Measurements from ENCODE around the gene TSPEAR. TPM values are rescaled to one million over a fixed set of nuclear protein-coding genes. Genes with fewer than 3 reads are reported as not detected.
"Not testable (repeated sequence)": the region's sequence is repeated elsewhere in the genome, so short reads cannot be mapped to it uniquely, and the experiment has no call there.

TSPEAR gene
- polyA plus RNA-seq, 1 of the 3 experiments (the other 2 are of a cell fraction), result 0.08 TPM

- TF ChIP-seq, protein P1, sequence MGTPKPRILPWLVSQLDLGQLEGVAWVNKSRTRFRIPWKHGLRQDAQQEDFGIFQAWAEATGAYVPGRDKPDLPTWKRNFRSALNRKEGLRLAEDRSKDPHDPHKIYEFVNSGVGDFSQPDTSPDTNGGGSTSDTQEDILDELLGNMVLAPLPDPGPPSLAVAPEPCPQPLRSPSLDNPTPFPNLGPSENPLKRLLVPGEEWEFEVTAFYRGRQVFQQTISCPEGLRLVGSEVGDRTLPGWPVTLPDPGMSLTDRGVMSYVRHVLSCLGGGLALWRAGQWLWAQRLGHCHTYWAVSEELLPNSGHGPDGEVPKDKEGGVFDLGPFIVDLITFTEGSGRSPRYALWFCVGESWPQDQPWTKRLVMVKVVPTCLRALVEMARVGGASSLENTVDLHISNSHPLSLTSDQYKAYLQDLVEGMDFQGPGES (IDR thresholded peaks at IDR 0.05; ENCODE audit: low read depth, low read length), result no peak
- TF ChIP-seq TEAD4 (IDR thresholded peaks at IDR 0.05; ENCODE audit: borderline replicate concordance, insufficient read depth), result no peak
- no peak for TF ChIP-seq EZH2phosphoT487 (IDR thresholded peaks at IDR 0.05; ENCODE audit: borderline replicate concordance, low read depth)
These were observed 46.7 kb downstream of the TSPEAR start (continued) for GRCh38 chr21:44664691-44665090.

GRCh38 chr21:44661567-44661966 is 49.8 kb downstream of the TSPEAR start:
- H3K4me3 ChIP-seq (ENCODE audit: low read depth in 2 of 2, low read length in 1 of 2); H3K36me3 ChIP-seq (replicated peaks in 1 of 2; ENCODE audit: control insufficient read depth in 1 of 2, insufficient read depth in 2 of 2, low read length in 1 of 2); H2AFZ ChIP-seq (ENCODE audit: low read depth); H3K9me3 ChIP-seq; DNase-seq; H4K20me1 ChIP-seq (ENCODE audit: insufficient read depth); H3K4me2 ChIP-seq; POLR2A ChIA-PET; H3K9me2 ChIP-seq; H3K27me3 ChIP-seq (ENCODE audit: insufficient read depth); H3F3A ChIP-seq (replicated peaks; ENCODE audit: insufficient read depth); H3K27ac ChIP-seq (ENCODE audit: low read depth in 2 of 2, low read length in 1 of 2); H3K9ac ChIP-seq; H3K4me1 ChIP-seq (ENCODE audit: control insufficient read depth in 1 of 2, insufficient read depth in 2 of 2, low read depth in 1 of 2, low read length in 1 of 2); H3K79me2 ChIP-seq (ENCODE audit: insufficient read depth): not testable (repeated sequence)
- CTCF ChIA-PET, result interaction anchor here (0.6 kb wide), 1 partner anchor 72 kb away, joined by 3 read pairs; no protein-coding TSS in a partner anchor
- WGBS (ENCODE audit: low lambda C conversion rate), result 13% methylated on average over 7 of the region's 7 CpGs

DNA sequence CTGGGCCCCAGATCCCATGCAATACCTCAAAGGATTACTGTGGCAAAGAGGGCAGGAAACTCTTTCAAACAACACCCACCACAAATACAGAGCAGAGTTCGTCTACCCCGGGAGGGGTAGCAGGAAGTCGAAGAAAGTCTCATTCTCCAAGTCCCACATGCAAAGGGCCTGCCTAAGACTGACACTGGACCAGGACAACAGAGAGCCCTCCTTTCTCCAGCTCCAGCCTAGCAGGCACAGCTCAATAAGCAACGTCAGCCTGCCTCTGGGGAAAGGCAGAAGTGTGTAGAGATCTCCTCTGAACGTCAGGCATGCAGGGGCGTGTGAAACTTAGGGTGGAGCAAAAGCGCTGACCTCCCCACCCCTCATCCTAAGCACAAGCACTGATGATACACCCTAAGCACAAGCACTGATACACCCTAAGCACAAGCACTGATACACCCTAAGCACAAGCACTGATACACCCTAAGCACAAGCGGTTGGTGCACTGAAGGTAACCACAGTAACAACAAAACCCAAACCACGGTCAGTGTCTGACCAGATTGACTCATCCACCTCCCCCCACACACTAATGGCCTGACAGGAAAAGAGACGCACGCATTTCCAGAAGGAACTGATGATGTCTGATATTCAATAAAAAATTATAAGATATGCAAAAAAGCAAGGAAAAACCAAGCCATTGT is 52.3 kb downstream of the TSPEAR start:
- CTCF ChIA-PET, result no interaction called here
- Histone ChIP-seq H3K27ac (ENCODE audit: low read depth in 2 of 2, low read length in 1 of 2) (no peak overlapping the region), H3F3A (replicated peaks; ENCODE audit: insufficient read depth) (no peaks in the 10 kb centered on the region), H3K4me2 (no peak overlapping the region), H3K27me3 (ENCODE audit: insufficient read depth) (peaks cover 5% of the 10 kb centered on the region; the same call in 1 of the 2 replicates), H3K9me3 (no peaks in the 10 kb centered on the region), H3K9ac (no peak overlapping the region), H4K20me1 (ENCODE audit: insufficient read depth) (no peaks in the 10 kb centered on the region), H3K4me1 (ENCODE audit: control insufficient read depth in 1 of 2, insufficient read depth in 2 of 2, low read depth in 1 of 2, low read length in 1 of 2) (no peaks in the 10 kb centered on the region), H3K4me3 (ENCODE audit: low read depth in 2 of 2, low read length in 1 of 2) (no peak overlapping the region), H3K9me2 (0 out of 2 replicates have a peak, but pooled peaks cover 4% of the 10 kb centered on the region), H3K36me3 (replicated peaks in 1 of 2; ENCODE audit: control insufficient read depth in 1 of 2, insufficient read depth in 2 of 2, low read length in 1 of 2) (no peaks in the 10 kb centered on the region), H2AFZ (ENCODE audit: low read depth) (no peak overlapping the region), H3K79me2 (ENCODE audit: insufficient read depth) (no peaks in the 10 kb centered on the region)
- DNase-seq, result no peak
- POLR2A ChIA-PET, result no interaction called here
- 8% methylated on average over 11 of the region's 11 CpGs for WGBS (ENCODE audit: low lambda C conversion rate)
- no peak for TF ChIP-seq NFIC (IDR thresholded peaks at IDR 0.05; ENCODE audit: borderline replicate concordance)
- TF ChIP-seq, protein P2, sequence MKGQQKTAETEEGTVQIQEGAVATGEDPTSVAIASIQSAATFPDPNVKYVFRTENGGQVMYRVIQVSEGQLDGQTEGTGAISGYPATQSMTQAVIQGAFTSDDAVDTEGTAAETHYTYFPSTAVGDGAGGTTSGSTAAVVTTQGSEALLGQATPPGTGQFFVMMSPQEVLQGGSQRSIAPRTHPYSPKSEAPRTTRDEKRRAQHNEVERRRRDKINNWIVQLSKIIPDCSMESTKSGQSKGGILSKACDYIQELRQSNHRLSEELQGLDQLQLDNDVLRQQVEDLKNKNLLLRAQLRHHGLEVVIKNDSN (IDR thresholded peaks at IDR 0.05; ENCODE audit: borderline replicate concordance, low read depth), result no peak
- TF ChIP-seq CTCF (IDR thresholded peaks at IDR 0.05), result no peak
- TF ChIP-seq YY1 (IDR thresholded peaks at IDR 0.05; ENCODE audit: low read depth), result no peak
- TF ChIP-seq RAD21 (IDR thresholded peaks at IDR 0.05; ENCODE audit: low read length), result no peak
- no peak for TF ChIP-seq FOSL2 (IDR thresholded peaks at IDR 0.05; ENCODE audit: borderline replicate concordance, low read depth)
- TF ChIP-seq MEF2A (IDR thresholded peaks at IDR 0.05; ENCODE audit: borderline replicate concordance, low read depth), result no peak
- TF ChIP-seq GATA2 (CRISPR knock-in tag; IDR thresholded peaks at IDR 0.05), result no peak
- no peak for TF ChIP-seq POLR2AphosphoS5 (IDR thresholded peaks at IDR 0.05; ENCODE audit: low read depth, low read length)
- no peak for TF ChIP-seq FOXJ3 (CRISPR knock-in tag; IDR thresholded peaks at IDR 0.05)
- TF ChIP-seq RFX5 (IDR thresholded peaks at IDR 0.05; ENCODE audit: low read length), result no peak
- TF ChIP-seq JUND (IDR thresholded peaks at IDR 0.05), result no peak
- TF ChIP-seq NRF1 (IDR thresholded peaks at IDR 0.05; ENCODE audit: low read depth, low read length), result no peak

Measured in SK-N-SH (cell line).